GM18499 (cell line): ENCODE measurements around the gene C1GALT1.
A peak's percentile ranks its signal among the peaks of the same experiment; 100 is the strongest.
"Not testable (repeated sequence)": the region's sequence is repeated elsewhere in the genome, so short reads cannot be mapped to it uniquely, and the experiment has no call there.

Experiments used
- ATAC-seq: cut with Tn5 transposase; IDR thresholded peaks from one replicate; pipeline ENCODE4 v1.9.1; 2021; ENCODE audit warnings: moderate number of reproducible peaks; ENCODE audit not compliant: insufficient read depth, unreplicated experiment

The C1GALT1 gene

DNA sequence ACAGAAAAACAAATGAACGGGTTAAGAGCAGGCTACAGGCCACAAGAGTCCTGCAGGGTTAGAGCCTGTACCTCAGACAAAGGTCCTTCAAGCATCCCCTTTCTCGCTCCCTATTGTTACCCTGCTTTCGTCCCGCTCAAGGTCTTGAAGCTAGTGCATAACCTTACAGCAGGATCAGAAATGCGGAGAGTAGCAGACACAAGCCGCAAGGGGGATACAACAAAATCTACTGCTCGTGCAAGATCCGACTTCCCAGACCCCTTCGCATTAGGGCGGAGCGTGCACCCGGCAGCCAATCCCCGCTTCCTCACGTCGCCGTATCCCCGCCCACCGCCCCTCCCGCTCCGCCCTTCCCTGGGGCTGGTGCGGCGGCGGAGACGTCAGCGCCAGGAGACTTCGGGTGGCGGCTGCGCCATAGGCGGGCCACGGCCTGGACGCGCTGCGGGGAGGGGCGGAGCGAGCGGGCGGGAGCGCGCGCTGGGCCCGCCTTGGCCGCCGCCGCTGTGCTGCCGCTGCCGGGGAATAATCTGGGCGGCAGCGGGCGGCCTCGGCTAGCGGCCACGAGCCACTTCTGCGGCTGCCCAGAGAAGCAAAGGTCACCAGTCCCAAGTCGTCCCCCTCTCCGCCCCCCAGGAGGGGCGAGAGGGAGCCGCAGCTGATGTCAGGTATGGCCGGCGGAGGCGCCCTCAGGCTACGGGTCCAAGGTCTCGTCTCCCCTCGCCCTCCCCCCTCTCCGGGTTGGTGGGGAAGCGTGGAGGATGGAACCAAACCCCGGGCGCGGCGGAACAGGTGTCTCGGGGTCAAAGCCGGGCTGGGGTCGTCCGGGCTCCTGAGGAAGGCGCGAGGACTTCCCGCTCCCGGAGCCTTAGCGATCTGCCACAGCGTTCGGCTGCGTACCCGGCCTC lies at the start of gene C1GALT1:
Gene C1GALT1, plus strand, starts transcription at position 389 of the 905 bp plus-strand sequence. CDS start 51,776 bp downstream, outside the sequence.
- peak; percentile 67 for ATAC-seq

DNA sequence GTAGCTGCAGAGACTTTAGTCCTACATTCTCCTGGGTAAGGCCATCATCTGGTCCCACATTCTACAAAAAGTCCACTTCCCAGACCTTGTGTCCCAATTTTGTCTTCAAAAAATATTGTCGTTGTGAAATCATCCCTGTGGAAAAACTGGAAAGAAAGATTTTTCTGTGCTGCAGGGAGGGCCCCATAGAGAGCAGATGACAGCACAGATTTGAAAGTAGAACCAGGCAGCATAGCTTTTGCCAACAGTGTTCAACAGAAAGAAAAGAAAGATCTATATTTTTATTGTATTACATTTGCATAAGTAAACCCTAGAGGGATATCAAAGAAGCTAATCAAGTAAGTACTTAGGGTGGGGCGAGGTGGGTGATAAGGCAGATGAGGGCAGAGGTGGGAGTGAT lies 48.3 kb upstream of the C1GALT1 start:
- ATAC-seq = no peak

DNA sequence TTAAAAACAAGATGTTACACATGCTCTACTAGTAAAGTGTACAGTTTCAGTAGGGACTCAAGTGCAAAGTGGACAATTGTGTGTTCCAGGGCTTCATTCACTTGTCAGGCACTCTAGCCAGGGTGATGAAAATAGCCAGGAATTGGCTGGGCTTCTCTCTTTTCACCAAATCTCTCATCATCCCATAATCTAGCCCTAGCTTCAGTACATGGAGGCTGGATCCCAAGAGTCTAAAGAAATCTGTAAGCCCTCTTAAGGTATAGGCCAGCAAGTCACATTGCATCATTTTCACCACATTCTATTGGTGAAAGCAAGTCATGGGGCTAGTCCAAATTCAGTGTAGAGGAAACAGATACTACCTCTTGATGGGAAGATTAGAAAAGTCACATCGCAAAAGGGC lies 47.3 kb upstream of the C1GALT1 start:
- no peak for ATAC-seq

DNA sequence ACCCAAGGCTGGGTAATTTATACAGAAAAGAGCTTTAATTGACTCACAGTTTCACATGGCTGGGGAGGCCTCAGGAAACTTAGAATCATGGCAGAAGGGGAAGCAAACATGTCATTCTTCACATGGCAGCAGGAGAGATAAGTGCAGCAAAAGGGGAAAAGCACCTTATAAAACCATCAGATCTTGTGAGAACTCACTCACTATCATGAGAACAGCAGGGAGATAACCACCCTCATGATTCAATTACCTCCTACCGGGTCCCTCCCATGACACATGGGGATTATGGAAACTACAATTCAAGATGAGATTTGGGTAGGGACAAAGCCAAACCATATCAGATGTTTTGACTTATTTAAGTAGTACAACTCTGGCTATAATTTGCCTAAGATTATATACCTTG lies 46.4 kb upstream of the C1GALT1 start:
- ATAC-seq = not testable (repeated sequence)

DNA sequence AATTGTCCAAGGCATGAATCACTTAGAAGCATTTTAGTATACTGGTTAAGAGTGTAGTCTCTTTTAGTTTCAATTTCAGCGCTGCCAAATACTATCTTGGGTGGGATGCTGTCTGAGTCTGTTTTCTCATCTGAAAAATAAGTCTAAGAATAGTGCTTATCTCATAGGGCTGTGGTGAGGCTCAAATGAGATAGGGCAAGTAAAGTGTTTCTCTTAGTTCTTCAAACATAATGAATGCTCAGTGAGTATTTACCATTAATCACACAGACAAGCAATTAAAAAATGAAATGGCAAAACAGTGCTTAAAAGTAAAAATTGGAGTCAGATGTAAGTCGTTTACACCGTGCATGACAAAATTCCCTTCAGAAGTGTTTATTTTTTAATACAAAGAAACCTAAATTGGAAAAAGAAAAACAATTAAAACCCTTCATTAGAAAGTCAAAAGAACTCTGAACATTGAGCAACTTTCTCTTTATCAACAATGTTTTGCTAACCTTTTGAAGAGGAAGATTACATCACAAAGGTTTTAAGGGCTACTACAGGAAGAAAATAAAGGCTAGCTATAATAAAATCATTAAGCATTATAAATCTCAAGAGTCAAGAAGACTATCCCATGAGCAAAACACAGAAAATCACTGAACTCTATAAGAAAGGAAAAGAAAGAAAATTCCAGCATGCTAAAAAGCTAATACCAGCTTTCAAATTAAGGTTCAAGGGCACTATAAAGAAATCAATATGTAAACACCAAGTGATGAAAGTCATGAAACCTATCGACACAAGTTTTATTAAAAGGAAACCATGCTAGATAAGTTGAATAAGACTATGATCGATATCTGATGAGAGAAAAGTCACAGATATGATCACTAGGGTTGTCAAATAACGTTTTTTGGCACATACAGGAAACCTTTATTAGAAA lies 45.6 kb upstream of the C1GALT1 start:
- no peak for ATAC-seq

DNA sequence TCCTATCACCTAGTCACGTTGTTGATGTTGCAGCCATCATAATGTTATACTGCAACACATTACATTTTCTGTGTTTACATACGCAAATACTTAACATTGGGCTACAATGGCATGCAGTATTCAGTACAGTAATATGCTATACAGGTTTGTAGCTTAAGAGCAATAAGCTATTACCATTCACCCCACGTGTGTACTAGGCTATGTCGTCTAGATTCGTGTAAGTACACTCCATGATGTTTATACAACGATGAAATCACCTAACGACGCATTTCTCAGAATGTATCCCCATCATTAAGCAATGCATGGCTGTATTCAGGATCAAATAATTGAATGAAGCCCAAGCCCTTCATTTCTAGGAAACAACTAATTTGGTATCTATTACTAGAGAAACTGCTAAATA lies 43.4 kb upstream of the C1GALT1 start:
- ATAC-seq = no peak

DNA sequence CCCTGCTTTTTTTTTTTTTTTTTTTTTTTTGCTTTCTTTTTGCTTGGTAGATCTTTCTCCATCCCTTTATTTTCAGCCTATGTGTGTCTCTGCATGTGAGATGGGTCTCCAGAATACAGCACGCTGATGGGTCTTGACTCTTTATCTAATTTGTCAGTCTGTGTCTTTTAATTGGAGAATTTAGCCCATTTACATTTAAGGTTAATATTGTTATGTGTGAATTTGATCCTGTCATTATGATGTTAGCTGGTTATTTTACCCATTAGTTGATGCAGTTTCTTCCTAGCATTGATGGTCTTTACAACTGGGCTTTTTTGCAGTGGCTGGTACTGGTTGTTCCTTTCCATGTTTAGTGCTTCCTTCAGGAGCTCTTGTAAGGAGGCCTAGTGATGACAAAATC lies 38.9 kb upstream of the C1GALT1 start:
- ATAC-seq = not testable (repeated sequence)

DNA sequence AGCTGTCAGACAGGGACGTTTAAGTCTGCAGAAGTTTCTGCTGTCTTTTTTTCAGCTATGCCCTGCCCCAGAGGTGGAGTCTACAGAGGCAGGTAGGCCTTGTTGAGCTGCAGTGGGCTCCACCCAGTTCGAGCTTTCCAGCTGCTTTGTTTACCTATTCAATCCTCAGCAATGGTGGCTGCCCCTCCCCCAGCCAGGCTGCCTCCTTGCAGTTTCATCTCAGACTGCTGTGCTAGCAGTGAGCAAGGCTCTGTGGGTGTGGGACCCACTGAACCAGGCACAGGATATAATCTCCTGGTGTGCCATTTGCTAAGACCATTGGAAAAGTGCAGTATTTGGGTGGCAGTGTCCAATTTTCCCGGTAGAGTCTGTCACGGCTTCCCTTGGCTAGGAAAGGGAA lies 37.2 kb upstream of the C1GALT1 start:
- ATAC-seq = not testable (repeated sequence)

DNA sequence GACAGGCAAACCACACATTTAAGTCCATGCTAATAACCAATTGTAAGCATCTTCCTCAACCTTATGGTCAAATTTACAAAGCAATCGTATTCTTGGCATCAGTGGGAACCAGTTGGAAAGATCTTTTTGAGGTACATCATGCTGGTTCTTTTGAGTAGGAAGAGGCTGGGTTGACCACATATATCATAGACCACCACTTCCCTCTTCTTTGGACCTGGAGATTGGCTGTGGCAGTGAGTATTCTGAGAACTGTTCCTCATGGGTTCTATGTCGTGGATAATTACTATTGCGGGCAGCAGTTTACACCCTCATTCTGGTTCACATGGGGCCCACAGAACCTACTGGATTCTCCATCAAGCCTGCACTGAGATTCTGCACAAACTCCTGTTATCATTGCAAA lies 35.5 kb upstream of the C1GALT1 start:
- ATAC-seq = no peak

DNA sequence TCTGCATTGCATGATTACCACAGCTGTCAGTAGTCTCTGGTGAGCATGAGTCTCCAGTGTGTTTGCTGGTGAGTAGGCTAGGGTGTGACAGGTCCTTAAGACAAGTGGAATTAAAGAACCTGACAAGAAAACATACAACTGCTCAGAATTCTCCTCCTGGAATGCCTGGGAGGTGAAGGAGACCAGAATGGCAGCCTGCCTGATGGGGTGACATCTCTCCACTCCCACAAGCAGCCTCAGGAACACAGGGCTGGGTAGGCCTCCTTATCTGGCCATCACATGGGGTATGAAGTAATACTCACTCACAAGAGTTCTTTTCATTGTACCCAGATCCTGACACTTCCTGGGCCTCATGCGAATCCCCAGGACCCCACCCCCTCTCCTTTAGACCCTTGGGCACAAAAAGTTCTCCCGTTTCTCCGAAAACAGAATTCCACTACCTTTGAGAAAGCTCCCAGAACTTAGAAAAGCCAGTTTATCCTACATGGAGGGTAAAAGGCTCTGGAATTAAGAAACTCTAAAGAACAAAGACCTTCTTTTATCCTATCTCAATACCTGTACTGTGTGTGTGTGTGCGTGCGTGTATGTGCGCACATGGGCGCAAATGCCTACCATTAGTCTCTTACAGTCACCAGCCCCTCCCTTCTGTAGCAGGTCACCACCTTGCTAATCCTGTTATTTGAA lies 33.4 kb upstream of the C1GALT1 start:
- ATAC-seq = no peak

DNA sequence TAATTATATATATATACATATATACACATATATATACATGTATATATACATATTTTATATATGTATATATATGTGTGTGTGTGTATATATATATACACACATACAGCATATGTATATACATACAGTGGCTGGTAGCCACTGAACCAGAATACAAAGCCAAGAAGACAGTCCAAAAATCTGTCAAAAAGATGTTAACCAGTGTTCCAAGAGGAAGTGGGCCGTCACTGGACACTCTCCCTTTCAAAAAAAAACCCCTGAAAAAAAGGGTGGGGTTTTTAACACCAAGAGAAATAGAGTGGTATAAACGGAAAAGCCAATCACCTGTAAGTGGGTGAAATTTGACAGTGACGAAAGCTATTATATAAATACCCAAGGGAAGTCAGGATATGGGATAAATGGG lies 31.1 kb upstream of the C1GALT1 start:
- no peak for ATAC-seq

DNA sequence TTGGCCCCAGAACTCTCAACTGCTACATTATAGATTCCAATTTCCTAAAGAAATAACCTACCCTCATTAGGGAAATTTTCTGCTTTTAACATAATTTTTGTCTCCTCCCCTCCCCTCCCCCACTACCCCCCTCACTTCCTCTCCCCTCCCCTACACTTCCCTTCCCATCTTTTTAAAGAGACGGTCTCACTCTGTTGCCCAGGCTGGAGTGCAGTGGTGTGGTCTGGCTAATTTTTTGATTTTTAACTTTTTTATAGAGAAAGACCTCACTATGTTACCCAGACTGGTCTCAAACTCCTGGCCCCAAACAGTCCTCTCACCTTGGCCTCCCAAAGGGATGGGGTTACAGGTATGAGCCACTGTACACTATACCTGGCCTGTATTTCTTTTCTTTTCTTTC lies 30.5 kb upstream of the C1GALT1 start:
- ATAC-seq = no peak

DNA sequence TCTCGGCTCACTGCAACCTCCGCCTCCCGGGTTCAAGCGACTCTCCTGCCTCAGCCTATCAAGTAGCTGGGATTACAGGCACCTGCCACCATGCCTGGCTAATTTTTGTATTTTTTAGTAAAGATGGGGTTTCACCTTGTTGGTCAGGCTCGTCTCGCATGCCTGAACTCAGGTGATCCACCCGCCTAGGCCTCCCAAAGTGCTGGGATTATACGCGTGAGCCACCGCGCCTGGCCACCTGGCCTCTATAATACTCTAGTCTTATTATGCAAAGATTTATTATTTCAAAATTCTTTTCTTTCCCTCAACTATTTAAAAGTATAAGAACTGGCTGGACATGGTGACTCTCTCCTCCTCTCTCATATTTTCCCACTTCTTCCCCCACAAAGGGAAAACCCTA lies 30.0 kb upstream of the C1GALT1 start:
- ATAC-seq = no peak

DNA sequence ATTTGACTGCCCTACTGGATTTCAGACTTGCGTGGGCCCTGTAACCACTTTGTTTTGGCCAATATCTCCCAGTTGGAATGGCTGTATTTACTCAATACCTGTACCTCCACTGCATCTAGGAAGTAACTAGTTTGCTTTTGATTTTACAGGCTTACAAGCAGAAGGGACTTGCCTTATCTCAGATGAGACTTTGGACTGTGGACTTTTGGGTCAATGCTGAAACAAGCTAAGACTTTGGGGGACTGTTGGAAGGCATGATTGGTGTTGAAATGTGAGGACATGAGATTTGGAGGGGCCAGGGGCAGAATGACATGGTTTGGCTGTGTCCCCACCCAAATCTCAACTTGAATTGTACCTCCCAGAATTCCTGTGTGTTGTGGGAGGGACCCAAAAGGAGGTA lies 28.0 kb upstream of the C1GALT1 start:
- not testable (repeated sequence) for ATAC-seq

DNA sequence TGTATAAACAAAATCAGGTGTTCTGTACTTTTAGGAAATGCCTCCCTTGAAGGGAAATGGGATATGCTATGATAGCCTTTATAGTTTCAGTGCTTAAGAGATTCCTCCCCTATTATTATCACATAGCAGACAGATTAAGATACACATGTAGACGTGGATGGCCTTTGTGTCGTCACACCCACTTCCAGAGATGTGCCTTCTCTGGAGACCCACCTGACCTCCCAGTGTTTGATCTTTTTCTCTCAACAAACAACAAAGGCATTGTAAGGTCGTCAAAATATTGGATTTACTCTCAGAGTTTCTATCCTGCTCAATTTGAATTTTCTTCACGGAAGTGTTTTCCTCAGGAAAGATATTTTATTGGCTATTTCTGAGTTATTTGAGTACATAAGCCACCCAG lies 25.7 kb upstream of the C1GALT1 start:
- ATAC-seq = no peak

DNA sequence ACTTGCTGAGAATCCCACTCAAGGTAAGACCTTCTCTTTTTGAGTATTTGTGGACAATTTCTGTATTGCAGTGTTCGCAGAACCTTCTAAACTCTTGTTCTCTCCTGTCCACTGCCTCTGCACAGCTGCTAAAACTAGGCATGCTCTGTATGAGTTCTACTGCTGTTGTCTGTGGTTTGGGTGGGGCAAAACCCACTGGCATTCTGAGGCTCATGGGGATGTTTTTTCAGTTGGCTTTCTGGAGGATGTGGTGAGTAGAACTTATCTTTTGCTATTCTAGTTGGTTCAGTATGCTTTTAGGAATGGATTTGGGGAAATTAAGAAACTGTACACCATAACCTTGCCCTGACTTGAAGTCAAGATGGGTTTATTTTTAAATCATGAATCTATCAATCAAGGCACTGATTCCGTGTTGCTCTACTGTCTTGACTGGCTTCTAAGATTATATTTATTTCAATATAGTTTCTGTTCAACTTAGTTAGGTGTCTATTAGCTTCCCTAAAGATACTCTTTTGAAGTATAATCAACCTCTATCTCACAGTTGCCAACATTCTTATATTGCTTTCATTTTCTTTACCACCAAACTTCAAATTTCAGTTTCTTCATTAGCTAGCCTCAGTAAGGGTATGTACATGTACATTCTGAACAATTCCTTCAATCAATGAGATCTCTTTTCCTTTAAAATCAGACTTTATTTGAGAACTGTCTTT lies 25.0 kb upstream of the C1GALT1 start:
- peak; percentile 78 for ATAC-seq

DNA sequence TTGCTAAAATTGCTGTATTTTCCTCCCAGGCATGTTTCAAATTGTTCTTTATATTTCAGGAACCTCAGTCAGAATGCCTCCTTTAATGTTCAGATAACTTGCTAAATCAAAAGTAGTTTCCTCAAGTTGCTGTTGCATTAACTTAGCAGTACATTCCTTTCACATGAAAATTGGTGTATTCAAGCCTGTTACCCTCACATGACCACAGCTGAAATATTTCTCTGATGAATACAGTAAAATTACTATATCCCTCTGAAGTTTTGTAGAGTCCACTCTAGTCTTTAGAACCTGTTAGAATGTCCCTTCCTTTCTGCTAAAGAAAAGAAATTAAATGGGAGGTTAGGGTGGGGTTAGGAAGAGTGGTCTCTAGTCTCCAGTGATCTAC lies 24.5 kb upstream of the C1GALT1 start:
- ATAC-seq = no peak

DNA sequence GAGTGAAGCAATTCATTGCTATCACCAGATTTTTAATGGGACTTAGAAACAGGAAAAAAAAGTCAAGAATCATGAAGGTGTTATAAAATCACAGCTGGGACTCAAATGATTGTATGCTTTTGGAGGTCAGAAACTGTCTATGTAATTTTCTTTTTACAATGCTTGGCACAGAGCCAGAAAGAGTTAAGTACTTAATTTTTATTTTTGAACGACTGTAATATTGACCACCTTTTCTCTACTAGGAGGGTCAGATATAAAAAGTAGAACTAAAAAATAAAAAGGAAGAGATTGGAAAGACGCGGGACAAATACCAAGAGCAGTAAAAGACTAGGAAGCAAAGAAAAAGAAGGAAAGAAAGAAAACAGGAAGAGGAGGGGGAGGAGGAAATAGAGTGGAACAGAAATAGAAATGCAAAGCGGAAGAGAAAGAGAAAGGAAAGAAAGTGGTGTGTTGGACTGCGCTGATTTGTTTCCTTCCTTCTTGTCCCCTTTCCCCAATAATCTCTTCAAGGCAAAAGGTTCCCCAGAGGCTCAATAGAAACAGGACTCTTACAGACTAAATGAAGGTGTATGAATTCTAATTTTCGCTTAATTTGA lies 23.2 kb upstream of the C1GALT1 start:
- no peak for ATAC-seq

DNA sequence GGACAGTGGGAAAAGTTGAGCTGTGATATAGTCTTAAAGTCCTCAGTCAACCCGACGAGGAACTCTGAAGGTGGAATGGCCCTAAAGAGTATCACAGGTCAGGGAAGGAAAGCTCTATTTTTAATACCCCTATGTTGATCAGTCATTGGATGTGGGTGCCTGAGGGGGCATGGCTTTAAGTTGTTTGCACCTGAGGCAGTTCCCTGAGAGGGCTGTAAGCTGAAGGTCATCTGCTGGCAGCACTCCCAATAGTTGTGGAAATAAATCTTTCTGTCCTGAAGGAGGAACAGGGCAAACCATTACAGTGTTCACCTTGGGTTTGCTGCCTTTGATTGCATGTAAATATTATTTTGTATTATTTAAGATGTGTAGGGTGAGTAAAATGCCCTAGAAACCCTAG lies 17.8 kb upstream of the C1GALT1 start:
- ATAC-seq = no peak

DNA sequence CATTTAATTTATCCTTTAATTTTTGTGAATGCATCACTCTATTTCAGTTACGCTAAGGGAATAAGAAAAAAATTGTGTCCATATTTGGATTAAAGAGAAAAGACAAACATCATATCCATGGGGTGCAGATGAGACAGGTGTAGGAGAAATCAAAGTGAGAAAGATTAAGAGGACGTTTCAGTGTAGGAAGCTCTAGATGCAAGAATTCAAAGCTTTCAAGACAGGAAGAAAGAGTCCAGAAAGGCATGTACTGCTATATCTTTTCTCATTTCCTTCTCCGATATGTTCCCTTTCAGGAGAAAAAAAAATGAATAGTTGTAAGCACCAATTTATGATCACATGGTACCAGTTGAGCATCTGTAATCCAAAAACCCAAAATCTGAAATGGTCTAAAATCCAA lies 17.0 kb upstream of the C1GALT1 start:
- ATAC-seq = no peak
